Stimulated activated CD8-positive, alpha-beta memory T cell treated with anti-CD3 and anti-CD28 coated beads, Interleukin-2, amount 100 ng/mL, for 48 hours (primary cell): Measurements from ENCODE around the gene NAA10.

Experiments
- DNase-seq, 2 donors: peaks; one replicate each; pipeline ENCODE4 v3.0.0-alpha.2; 2020; ENCODE audit warnings: low read depth in 2 of 2

Gene NAA10

GRCh38 chrX:153929576-153929975, 5.3 kb downstream of the NAA10 start:
- no peak for DNase-seq

- no peak for DNase-seq
Measured at GRCh38 chrX:153928846-153929245, 6.0 kb downstream of the NAA10 start.

DNA sequence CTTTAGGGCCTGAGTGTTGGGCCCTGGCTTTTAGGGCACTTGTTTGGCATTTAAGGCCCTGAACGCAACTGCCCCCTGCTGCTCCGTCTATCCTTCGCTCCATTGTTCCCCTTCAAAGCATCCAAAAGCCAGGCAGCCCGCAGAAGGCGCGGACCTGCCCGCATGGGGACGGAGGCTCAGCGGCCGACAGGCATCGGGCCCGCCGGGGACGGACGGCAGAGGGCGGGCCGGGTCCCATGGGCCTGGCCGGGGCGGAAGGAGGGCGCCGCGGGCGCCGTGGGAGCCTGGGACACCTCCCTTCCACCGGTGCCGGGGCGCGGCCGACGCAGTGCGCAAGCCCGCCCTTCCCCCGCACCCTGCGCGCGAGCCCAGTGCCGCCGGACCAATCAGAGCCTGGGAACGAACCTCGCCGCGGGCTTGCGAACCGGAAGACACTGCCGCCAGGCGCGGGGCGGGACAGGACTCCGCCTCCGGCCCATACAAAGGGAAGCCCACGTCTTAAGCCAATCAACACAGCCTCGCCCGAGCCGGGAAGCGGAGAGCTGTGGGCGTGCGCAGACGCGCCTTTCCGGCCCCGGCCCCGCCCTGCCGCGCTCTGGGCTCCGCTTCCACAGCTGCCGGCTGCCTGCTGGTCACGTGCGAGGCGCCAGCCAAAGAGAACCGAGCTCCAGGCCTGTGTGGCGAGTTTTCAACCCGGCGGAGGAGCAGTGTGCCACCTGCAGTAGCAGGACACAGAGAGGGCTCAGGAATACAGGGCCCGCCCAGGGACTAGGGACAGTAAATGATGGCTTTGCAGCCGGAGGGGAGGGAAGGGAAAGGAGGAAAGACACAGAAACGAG, 6.7 kb downstream of the NAA10 start:
- DNase-seq, result peak; percentile 84 to 88

- no peak for DNase-seq
Measured at GRCh38 chrX:153927672-153927921, 7.2 kb downstream of the NAA10 start.

- peak; percentile 40 to 50 for DNase-seq
Measured at GRCh38 chrX:153926858-153927671, 7.8 kb downstream of the NAA10 start.

DNA sequence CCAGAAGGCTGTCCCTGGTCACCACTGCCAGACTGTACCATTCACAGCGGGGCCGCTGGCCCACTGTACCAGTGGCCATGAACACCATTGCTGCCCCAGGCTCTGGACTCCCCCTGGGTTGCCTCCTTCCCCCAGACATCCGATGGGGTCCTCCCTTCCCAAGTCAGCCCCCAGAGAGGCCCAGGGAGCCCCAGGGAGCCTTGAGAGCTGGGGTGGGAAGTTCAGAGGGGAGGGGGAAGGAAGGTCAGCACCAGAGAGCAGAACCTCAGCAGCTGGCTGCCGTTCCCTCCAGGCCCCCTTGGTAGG, 8.3 kb downstream of the NAA10 start:
- DNase-seq, result no peak

DNA sequence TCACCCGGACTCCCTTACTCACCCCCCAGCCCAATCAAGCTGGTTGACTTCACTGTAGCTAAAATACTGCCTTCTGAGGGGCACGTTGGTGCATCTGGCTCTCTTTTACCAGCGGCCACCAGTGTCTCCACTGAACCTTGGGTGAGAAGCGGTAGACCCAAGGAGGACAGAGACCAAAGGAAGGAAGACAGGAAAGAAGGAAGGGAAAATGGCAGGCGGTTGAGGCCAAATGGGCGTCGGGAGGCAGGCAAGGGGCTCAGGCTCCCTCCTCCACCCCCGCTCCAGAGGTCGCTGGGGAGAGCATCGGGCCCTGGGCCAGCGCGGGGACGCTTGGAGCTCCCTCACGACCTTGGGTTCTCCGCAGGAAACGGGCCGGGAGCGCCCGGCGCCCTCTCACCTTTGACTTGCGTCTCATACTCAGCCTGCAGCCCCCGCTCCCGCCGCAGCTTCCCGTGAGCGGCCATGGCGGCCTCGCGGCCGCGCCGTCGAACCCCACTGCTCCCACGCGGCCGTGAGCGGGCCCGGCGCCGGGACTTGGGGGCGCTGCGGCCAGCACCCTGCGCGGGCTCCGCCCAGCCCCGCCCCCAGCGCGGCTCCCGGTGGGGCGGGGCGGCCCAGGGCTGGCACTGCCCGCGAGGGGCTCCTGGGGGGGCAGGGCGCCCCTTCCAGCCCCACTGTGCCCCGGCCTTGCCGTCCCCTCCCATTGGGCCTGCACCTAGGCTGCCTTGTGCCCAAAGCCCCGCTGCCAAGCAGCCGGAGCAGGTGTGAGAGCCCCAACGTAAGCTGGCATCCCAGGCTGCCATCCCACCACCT, 8.9 kb downstream of the NAA10 start, which contains the start of gene ARHGAP4:
Gene ARHGAP4, minus strand, starts transcription at position 526 of the 813 bp plus-strand sequence. Its CDS starts 62 bp downstream, at position 464.
- DNase-seq, result peak; percentile 46 to 57

GRCh38 chrX:153925387-153925738, 9.5 kb downstream of the NAA10 start:
- DNase-seq, result no peak

DNA sequence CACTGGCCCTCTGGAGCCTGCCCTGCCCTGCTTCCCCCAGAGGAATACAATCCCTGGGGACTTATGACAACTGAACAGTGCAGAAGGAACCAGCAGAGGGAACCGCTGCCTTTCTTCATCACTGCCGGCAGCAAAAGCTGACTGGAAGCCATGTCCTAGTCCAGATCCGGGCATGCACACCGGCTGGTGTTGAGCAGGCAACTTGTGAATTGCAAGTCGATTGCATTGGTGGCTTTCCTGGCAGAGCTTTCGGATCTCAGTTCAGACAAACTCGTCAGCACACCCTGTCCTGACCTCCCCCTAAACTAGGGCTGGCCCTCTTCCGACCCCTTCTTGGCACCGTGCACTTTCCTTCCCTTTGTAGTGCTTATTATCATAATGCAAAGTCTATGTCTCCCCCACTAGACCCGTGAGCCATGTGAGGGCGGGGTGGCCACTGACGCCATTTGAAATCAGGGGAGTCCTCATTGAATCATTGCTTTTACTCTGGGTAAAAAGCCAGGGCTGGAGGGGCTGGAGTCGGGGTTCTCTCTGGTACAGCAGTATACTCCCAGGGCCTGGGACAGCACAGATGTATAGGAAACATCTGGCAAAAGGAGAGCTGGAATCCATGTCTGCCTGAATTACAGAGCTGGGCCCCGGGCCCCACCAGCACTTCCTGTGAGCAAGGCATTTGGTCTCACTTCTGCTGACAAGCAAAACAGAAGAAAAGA, 10.5 kb downstream of the NAA10 start:
- DNase-seq, result no peak

DNA sequence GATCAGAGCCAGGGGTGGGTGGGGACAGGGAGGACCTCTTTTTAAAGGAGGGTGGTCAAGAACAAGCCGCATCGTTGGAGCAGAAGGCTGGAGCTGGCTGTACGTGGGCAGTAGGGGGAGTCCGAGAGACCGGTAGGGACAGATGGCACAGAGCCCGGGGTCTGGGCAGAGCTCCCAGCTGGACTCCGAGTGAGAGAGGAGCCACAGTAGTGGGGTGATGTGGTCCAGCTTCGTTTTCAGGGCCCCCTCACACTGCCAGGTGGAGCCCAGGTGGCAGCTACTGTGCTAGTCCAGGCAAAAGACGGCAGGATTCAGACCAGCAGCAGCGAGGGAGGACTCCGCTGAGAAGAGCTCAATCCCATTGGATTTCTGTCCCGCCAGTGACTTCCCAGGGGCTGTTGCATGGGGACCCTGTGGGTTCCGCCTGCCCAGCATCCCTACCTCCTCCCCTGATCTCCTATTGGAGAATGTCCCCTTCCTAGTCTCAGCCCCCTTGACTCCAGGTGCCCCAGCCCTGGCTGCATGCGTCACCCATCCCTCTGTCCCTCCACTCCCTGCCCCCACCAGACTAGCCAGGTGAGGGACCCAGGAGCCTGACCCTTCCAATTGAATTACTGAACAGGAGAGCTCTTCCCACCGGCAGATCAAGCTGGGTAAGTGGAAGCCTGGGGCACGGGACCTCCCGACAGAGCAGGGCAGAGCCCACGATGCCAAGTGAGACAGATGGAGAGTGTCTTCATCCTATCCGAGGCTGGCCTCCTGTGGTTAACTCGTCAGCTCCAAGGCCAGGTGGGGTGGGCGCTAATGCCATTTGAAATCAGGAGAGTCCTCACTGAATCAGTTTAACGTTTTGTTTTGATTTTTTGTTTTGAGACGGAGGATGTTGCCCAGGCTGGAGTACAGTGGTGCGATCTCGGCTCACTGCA, 11.6 kb downstream of the NAA10 start:
- DNase-seq, result no peak

DNA sequence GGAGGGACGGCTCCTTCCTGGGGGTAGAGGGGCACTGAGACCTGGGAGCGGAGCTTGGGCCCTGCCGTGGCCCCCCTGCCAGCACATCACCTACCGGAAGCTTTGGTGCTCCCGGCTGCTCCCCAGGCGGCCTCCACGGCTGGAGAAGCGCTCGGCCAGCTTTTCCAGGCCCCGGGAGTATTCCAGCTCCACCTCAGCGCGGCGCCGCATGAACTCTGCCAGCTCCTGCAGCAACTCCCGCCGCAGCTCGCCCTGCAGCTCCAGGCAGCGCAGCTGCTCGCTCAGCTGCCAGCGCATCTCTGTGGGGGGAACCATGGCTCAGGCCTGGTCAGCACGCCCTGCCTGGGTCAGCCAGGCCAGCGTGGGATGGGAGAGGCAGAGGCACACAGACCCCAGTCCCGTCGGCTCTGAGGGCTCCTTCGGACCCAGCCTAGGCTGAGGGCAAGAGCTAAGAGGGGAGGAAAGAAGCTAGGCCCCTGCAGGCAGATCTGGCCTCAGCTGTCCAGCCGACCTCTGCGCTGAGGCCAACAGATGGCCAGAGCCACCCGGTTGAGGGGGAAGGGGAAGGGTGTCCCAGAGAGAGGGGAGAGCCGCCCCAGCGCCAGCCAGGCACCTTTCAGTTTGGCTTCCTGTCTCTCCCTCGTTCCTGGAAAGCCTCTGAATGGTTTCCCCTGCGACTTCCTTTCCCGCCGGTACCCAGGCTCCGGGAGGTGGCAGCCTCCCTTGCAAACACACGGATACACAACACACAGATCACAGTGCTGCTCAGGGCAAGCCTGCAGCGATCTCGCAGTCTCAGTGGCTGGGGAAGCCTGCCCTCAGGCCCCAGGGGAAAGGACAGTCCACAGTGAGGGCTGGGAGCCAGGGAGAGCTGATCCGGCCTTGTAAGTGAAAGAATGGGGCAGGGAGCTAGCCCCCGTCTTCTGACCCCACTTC, 13.1 kb downstream of the NAA10 start:
- DNase-seq, result no peak

DNA sequence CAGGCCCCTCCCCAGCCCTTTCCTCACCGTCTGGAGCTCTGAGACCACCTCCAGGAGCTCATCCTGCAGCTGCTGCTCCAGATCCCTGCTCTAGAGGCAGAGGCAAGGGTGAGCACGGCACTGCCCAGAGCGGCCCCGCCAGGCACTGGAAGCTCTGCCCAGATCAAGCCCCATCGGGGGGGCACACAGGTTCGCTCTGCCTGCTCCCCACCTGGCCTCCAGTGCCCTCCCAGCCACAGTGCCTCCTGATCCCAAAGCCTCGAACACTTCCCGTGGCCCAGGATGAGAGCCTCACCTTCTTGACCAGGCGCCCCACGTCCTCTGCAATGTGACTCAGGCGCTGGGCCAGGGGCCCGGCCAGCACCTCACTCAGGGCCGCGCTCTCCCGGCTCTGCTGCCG, 13.8 kb downstream of the NAA10 start:
- no peak for DNase-seq

- DNase-seq, result no peak
Measured at GRCh38 chrX:153920546-153920945, 14.3 kb downstream of the NAA10 start.

DNA sequence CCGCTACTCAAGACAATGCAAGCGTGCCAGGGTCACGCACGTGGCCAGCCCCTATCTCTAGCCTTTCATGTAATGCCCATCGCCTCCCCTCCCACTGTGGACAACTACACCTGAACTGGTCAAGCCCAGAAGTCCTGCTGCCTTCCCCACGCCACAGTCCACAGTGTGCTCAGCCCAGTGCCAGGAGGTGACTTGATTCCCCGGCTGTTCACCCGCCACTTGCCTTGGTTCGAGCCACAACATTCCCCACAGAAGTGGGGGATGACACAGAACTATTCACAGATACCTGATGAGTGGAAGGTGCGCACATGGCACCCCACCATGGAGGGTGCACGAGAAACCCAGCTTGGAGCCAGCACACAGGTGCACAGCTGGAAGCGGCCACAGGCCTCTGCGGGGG, 15.6 kb downstream of the NAA10 start:
- no peak for DNase-seq

GRCh38 chrX:153917869-153918268, 17.0 kb downstream of the NAA10 start:
- no peak for DNase-seq

DNA sequence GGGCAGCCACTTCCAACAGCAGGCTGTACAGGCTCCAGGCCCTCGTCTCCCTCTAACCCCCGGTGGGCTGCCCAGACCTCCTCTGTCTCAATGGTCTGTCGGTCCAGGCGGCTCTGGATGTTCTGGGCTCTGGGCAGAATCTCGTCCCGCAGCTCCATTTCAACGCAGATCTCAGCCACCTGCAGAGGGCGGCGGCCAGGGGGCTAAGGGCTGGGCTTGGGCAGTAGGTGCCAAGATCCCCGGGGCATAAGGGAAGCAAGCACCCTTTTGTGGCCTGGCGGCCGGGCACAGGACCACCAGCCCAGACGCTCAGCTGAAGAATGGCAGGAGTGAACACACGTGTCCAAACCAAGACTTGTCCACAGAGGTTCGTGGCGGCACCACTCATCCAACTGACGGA, 21.1 kb downstream of the NAA10 start:
- no peak for DNase-seq

- DNase-seq, result no peak
Measured at GRCh38 chrX:153913211-153913610, 21.6 kb downstream of the NAA10 start.

DNA sequence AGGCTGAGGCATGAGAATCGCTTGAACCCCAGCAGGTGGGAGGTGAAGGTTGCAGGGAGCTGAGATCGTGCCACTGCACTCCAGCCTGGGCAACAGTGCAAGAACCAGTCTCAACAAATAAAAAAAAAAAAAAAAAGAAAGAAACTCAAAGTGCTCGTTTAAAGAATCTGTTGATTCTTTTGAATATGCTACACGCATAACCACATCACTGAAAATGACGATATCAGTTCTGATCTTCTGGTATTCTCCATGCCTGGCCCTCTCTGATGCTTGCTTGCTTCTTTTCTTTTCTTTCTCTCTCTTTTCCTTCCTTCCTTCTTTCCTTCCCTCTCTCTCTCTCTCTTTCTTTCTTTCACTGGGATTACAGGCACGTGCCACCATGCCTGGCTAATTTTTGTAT, 23.0 kb downstream of the NAA10 start:
- no peak for DNase-seq

DNA sequence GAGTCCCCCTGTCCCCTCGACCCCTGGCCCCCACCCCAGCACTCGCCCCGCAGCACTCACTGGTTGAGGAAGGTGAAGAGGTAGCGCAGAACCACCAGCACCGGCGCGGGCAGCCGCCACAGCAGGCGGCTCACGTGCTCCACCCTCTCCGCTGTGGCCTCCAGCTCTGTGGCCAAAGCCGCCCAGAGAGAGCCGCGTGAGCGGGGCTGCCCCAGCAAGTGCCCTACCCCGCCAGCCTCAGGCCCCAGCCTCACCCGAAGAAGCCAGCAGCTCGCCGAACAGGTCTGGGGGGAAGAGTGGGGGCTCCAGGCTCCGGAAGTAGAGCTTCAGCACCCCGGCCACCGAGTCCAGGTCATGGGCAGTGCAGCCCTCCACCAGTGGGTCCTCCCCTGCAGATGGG, 24.4 kb downstream of the NAA10 start:
- no peak for DNase-seq

- no peak for DNase-seq
Measured at GRCh38 chrX:153909980-153910360, 24.9 kb downstream of the NAA10 start.
